A549 (cell line): ENCODE data around the gene IDH3B.

ENCODE experiments used
- JUN ChIP-seq, 2 experiments: fragments of >200 bp; sonication (Bioruptor Twin); formaldehyde crosslinking; IDR thresholded peaks; 2 replicates in 1 of 2; 3 replicates in 1 of 2; pipeline ENCODE4 v1.6.1; 2016 to 2017
- MYC ChIP-seq: IDR thresholded peaks from 2 replicates; pipeline ENCODE4 v1.6.1; 2012; ENCODE audit warnings: mild to moderate bottlenecking, inconsistent platforms, low read length, improper control_type of control experiment, borderline replicate concordance
- POLR2A ChIP-seq: IDR thresholded peaks from 2 replicates; pipeline ENCODE4 v1.6.1; 2012; ENCODE audit warnings: mild to moderate bottlenecking, low read length
- ZSCAN20 ChIP-seq: fragments of 250-450 bp; sonication (Bioruptor Pico); IDR thresholded peaks from 2 replicates; pipeline ENCODE4 v1.8.0; 2022; ENCODE audit warnings: mild to moderate bottlenecking, moderate library complexity
- TF ChIP-seq, protein P1 (sequence below): IDR thresholded peaks from 2 replicates; pipeline ENCODE4 v1.6.1; 2012
- TF ChIP-seq, protein P2 (sequence below): fragments of >200 bp; sonication (Bioruptor Twin); formaldehyde crosslinking; IDR thresholded peaks from 3 replicates; pipeline ENCODE4 v1.5.1; 2016

DNA sequence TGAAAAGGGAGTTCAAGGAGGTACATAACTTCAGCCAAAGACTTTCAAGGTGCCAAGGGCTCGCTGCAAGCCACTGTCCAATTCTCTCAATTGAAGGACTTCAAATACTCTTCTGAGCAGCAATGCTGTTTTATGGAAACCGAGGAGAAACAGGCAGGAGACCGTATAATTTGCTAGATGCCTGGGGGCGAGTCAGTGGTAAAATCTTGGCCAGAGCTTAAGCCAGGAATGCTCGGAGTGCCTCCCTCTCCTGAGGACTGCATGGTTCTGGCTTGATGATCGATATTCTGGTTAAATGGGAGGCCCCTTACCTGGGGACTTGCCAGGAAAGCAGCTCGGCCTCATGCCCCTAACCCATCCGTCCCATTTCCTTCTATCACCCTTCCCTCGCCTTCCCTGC lies 47.4 kb downstream of the IDH3B start:
- TF ChIP-seq JUN (IDR thresholded peaks at IDR 0.05) (no peak), ZSCAN20 (CRISPR knock-in tag) (no peak), MYC (no peak), POLR2A (no peak)
- TF ChIP-seq, protein P1, sequence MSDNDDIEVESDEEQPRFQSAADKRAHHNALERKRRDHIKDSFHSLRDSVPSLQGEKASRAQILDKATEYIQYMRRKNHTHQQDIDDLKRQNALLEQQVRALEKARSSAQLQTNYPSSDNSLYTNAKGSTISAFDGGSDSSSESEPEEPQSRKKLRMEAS: no peak
- TF ChIP-seq, protein P2, sequence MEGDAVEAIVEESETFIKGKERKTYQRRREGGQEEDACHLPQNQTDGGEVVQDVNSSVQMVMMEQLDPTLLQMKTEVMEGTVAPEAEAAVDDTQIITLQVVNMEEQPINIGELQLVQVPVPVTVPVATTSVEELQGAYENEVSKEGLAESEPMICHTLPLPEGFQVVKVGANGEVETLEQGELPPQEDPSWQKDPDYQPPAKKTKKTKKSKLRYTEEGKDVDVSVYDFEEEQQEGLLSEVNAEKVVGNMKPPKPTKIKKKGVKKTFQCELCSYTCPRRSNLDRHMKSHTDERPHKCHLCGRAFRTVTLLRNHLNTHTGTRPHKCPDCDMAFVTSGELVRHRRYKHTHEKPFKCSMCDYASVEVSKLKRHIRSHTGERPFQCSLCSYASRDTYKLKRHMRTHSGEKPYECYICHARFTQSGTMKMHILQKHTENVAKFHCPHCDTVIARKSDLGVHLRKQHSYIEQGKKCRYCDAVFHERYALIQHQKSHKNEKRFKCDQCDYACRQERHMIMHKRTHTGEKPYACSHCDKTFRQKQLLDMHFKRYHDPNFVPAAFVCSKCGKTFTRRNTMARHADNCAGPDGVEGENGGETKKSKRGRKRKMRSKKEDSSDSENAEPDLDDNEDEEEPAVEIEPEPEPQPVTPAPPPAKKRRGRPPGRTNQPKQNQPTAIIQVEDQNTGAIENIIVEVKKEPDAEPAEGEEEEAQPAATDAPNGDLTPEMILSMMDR: no peak
